Endodermal cell (in vitro differentiated cells): ENCODE measurements around the gene TRIM64C. TPM values are rescaled to one million over a fixed set of nuclear protein-coding genes. Genes with fewer than 3 reads are reported as not detected.

Experiments
- total RNA-seq, 2 donors: library from RNA; stranded (reverse); fragmentation: NEBNext Ultra II Directional in 1 of 2; extraction: Animal tissue kit (Norgen Biotek cat#: 25700) in 1 of 2; gene quantifications; 2 replicates in 1 of 2; 3 replicates in 1 of 2; pipeline ENCODE4 v1.2.1, GENCODE V29; 2021

The TRIM64C gene
- total RNA-seq, 2 donors from 2014 or later = not detected

Other genes with a start within 250 kb of the TRIM64C start
- not detected for gene TRIM51G, start 75.2 kb downstream of the TRIM64C start, total RNA-seq
- gene TRIM49B, start 30.3 kb downstream of the TRIM64C start, total RNA-seq = not detected
- 1 to 10 TPM in 1 of 2 donors, under 1 TPM in 1; 0.35 to 1.6 TPM for gene FOLH1, start 149.5 kb upstream of the TRIM64C start, total RNA-seq